ENCODE results near the gene EIF4E2.

DNA sequence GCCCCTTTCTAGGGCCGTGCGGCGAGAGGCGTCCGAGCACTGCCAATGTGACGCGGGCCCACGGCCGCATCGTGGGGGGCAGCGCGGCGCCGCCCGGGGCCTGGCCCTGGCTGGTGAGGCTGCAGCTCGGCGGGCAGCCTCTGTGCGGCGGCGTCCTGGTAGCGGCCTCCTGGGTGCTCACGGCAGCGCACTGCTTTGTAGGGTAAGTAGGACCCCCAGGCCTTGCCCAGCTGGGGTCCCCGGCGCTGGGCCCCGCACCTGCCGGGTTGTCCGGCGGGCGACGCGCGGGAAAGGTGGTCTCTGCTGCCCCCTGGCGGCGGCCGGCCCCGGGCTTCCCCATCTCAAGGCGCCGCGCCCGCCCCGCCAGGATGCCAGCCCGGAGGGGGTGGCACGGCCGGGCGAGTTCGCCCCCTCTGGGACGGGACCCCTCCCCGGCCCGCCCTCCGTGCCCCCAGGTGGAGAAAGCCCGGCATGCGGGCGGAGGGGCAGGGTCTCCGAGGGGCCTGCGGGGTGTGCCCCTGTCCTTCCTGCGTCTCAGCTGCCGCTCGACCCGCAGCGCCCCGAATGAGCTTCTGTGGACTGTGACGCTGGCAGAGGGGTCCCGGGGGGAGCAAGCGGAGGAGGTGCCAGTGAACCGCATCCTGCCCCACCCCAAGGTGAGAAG, 28.4 kb upstream of the EIF4E2 start:
- TF ChIP-seq, protein P1, sequence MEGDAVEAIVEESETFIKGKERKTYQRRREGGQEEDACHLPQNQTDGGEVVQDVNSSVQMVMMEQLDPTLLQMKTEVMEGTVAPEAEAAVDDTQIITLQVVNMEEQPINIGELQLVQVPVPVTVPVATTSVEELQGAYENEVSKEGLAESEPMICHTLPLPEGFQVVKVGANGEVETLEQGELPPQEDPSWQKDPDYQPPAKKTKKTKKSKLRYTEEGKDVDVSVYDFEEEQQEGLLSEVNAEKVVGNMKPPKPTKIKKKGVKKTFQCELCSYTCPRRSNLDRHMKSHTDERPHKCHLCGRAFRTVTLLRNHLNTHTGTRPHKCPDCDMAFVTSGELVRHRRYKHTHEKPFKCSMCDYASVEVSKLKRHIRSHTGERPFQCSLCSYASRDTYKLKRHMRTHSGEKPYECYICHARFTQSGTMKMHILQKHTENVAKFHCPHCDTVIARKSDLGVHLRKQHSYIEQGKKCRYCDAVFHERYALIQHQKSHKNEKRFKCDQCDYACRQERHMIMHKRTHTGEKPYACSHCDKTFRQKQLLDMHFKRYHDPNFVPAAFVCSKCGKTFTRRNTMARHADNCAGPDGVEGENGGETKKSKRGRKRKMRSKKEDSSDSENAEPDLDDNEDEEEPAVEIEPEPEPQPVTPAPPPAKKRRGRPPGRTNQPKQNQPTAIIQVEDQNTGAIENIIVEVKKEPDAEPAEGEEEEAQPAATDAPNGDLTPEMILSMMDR (IDR thresholded peaks at IDR 0.05; ENCODE audit: low read length): peak; percentile 54
- TF ChIP-seq EZH2 (optimal IDR thresholded peaks at IDR 0.05; ENCODE audit: low read depth, low read length): no peak
- no peak for TF ChIP-seq EZH2phosphoT487 (IDR thresholded peaks at IDR 0.05; ENCODE audit: low read length)
